Skin epidermis (tissue), 12 donors: Measurements from ENCODE around the gene BNC1.
"Not testable (repeated sequence)": the region's sequence is repeated elsewhere in the genome, so short reads cannot be mapped to it uniquely, and the experiment has no call there.

ENCODE experiments used
- H3K27ac ChIP-seq, 21 experiments: fragments of 200-600 bp; sonication (generic) in 11 of 21; one replicate each; pipeline ENCODE4 v1.5.0; 2020; ENCODE audit warnings: mild to moderate bottlenecking in 3 of 21, inconsistent platforms in 2 of 21, moderate library complexity in 2 of 21
- H3K4me3 ChIP-seq, 7 experiments: fragments of 200-600 bp; sonication (generic) in 2 of 7; one replicate each; pipeline ENCODE4 v1.5.0; 2020; ENCODE audit warnings: inconsistent platforms in 2 of 7, mild to moderate bottlenecking in 2 of 7, moderate library complexity in 1 of 7

BNC1 gene

GRCh38 chr15:83268147-83268546 is 16.3 kb downstream of the BNC1 start:
- no peak overlapping the region for H3K27ac ChIP-seq
- H3K4me3 ChIP-seq, result no peak overlapping the region

DNA sequence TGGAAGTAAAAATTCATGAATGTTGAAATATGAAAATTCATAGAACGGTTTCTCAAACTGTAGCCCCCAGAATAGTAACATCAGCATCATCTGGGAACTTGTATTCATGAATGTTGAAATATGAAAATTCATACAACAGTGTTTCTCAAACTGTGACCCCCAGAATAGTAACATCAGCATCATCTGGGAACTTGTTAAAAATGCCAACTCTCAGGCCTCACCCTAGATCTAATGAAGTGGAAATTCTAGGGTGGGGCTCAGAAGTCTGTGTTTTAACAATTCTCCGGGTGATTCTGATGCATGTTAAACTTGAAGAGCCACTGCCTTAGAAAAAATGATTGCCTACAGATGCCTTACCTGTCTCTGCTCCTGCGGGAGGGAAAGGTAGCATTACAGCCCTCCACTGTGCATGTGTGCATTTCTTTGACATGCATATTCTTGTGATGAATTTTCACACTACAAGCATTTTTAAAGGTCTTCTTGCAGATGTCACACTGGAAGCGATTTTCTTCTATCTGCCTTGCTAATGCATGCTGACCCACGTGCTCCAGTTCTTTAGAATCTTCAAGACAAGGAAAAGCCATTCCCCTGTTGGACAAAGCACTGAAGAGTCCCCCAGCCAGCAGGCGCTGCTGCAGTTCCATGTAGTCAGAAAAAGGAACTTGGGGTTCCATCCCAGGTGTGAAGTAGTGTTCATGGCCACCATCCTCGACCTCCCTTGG is 21.7 kb downstream of the BNC1 start:
- Histone ChIP-seq H3K27ac (no peak overlapping the region), H3K4me3 (no peak overlapping the region)

- H3K4me3 ChIP-seq, H3K27ac ChIP-seq: not testable (repeated sequence)
Measured at GRCh38 chr15:83262181-83262580, 22.3 kb downstream of the BNC1 start.

DNA sequence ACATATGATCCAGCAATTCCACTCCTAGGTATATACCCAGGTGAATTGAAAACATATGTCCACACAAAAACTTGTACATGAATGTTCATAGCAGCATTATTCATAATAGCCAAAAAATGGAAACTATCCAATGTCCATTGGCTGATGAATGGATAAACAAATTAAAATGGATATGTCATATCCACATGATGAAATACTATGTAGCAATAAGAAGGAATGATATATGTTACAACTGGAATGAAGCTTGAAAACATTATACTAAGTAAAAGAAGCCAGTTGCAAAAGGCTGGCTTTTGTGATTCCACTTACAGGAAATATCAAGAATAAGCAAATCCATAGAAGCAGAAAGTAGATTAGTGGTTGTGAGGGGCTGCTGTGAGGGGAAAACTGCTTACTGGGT is 33.7 kb downstream of the BNC1 start:
- Histone ChIP-seq H3K27ac (no peak overlapping the region), H3K4me3 (no peak overlapping the region)

- Histone ChIP-seq H3K27ac (no peak overlapping the region), H3K4me3 (no peak overlapping the region)
Measured at GRCh38 chr15:83249030-83249343, 35.5 kb downstream of the BNC1 start.

DNA sequence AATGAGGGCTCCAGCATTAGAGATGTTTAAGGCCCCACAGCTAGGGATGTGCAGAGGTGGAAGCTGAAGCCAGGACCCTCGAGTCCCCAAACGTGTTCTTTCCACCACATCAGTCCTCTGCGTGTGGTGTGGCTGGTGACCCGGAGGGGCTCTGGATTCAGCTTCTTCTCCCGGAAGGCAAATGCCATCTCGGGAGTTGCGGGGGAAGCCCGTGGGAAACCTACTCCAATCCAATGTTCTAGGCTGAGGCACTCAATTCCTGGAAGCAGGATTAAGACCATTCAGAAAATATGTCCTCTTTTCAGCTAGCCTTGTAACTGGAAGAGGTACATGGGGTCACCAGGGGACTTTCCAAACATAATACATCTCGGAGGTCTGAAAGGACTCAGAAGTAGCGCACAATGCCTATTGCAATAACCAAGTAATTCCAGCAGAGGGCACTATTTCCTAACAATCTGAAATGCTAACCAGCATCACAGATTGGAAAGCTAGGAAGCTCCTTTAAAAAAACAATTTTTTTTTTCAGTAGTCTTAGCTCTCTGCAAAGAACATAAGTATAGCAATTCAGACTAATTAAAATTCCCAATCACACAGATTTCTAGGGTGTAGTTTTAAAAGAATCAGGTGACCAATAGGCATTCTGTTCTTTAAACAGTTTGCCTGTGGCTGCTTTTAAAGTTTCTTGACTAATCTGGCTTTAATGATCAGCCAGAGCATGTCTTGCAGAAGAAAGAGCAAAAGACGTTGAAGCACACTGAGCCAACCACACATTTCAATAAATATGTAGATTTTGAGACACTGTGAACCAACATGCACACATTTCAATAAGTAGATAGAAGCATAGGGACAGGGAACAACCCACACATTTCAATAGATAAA is 36.1 kb downstream of the BNC1 start:
- H3K27ac ChIP-seq, result no peak overlapping the region

DNA sequence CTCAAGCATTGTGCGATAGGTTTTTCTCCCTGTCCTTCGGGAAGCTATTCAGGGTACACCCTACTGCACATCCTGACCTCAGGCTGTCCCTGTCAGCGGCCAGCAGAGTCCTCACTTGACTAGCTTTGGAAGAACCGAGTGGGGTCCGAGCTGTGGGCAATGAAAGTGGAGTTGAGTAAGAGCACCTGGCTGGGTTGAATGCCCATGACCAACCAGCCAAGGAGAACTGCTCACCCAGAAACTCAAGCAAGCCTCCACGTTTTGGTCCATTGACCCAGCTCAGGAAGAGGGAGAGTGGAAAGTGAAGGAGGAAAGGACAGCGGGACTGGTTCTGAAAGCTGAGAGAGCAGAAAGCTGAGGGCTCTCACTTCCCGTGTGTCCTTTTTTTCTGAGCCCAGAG is 40.8 kb downstream of the BNC1 start:
- no peak overlapping the region for H3K4me3 ChIP-seq

More for the DNA sequence above, 36.1 kb downstream of the BNC1 start:
- no peak overlapping the region for H3K4me3 ChIP-seq

GRCh38 chr15:83230242-83230641 is 54.2 kb downstream of the BNC1 start:
- Histone ChIP-seq H3K27ac (no peak overlapping the region), H3K4me3 (no peak overlapping the region)

More for the DNA sequence above, 40.8 kb downstream of the BNC1 start:
- H3K27ac ChIP-seq, result no peak overlapping the region

DNA sequence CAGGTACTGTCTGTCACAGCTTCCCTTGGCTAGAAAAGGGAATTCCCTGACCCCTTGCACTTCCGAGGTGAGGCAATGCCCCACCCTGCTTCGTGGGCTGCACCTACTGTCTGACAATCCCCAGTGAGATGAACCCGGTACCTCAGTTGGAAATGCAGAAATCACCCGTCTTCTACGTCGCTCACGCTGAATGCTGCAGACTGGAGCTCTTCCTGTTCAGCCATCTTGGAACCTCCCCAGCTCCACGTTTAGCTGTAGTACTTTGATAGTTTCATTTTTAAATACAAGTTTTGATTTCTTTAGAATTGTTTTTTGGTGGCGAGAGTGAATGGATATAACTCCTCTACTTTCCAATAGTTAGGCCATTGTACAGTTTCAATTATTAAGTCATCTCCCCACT is 59.0 kb downstream of the BNC1 start:
- no peak overlapping the region for H3K27ac ChIP-seq
- peak overlapping the region in 1 of 7 experiments; percentile 4 for H3K4me3 ChIP-seq

DNA sequence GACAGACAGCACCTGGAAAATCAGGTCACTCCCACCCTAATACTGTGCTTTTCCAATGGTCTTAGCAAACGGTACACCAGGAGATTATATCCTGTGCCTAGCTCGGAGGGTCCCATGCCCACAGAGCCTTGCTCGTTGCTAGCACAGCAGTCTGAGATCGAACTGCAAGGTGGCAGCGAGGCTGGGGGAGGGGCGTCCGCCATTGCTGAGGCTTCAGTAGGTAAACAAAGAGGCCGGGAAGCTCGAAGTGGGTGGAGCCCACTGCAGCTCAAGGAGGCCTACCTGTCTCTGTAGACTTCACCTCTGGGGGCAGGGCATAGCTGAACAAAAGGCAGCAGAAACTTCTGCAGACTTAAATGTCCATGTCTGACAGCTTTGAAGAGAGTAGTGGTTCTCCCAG is 62.7 kb downstream of the BNC1 start:
- not testable (repeated sequence) for H3K4me3 ChIP-seq, H3K27ac ChIP-seq

DNA sequence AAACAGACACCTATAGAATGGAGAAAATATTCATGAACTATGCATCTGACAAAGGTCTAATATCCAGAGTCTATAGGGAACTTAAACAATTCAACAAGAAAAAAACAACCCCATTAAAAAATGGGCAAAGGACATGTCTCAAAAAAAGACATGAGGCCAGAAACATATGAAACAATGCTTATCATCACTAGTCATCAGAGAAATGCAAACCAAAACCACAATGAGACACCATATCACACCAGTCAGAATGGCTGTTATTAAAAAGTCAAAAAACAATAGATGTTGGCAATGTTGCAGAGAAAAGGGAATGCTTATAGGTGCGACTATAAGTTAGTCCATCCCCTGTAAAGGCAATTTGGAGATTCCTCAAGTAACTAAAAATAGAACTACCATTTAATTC is 65.4 kb downstream of the BNC1 start:
- Histone ChIP-seq H3K27ac (no peak overlapping the region), H3K4me3 (no peak overlapping the region)

GRCh38 chr15:83215306-83215705 is 69.2 kb downstream of the BNC1 start:
- Histone ChIP-seq H3K27ac (no peak overlapping the region), H3K4me3 (no peak overlapping the region)

DNA sequence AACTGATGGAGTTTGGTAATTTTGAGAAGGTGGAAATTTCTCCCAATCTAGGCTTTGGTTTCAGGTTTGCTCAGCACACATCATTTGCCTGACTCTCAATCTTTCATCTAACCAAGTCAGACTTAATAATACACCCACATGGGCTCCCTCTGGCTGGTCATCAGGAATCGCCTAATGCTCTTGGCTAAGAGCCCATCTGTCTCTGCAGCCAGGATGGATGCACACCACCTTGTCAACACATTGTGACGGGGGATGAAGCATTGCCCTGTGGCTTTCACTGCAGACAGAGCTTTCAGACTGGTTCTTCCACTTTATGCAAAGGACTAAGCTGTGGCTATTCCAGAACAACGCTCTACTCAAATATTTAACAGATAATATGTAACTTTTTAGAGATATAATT is 73.8 kb downstream of the BNC1 start:
- Histone ChIP-seq H3K4me3 (no peak overlapping the region), H3K27ac (no peak overlapping the region)

DNA sequence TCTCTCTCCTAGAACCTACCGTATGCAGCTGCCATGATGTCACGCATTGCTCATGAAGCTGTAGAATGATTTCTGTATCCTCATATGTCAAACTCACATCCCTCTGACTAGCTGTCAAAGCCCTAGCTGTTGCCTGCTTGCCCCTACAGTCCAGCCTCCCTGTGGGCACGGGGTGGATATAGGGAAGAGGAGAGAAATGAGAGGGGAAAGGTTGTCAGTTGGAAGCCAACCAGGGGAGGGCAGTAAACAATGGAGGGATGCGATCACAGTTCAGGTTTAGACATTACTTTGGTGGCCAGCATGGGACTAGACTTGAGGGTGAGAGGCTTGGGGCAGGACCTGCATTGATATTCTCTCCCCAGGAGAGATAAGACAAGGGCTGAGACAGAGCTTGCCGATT is 75.1 kb downstream of the BNC1 start:
- Histone ChIP-seq H3K4me3 (no peak overlapping the region), H3K27ac (no peak overlapping the region)

DNA sequence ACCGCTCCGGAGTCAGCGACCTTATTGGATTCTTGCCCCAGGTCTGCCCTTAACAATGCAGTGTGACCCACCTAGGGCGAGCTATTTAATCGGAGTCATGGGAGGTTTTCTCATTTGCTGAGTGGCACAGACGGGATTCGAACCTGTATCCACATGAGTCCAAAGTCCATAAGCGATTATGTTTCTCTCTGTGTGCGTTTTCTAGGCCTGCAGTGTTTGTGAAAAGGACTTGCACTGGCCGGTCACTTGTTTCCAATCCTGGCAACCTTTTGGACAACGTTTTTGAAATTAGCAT is 76.2 kb downstream of the BNC1 start:
- Histone ChIP-seq H3K27ac (peak overlapping the region in 14 of 21 experiments; percentile 22 to 94 (median 86)), H3K4me3 (peak overlapping the region; percentile 69 to 95 (median 86))

DNA sequence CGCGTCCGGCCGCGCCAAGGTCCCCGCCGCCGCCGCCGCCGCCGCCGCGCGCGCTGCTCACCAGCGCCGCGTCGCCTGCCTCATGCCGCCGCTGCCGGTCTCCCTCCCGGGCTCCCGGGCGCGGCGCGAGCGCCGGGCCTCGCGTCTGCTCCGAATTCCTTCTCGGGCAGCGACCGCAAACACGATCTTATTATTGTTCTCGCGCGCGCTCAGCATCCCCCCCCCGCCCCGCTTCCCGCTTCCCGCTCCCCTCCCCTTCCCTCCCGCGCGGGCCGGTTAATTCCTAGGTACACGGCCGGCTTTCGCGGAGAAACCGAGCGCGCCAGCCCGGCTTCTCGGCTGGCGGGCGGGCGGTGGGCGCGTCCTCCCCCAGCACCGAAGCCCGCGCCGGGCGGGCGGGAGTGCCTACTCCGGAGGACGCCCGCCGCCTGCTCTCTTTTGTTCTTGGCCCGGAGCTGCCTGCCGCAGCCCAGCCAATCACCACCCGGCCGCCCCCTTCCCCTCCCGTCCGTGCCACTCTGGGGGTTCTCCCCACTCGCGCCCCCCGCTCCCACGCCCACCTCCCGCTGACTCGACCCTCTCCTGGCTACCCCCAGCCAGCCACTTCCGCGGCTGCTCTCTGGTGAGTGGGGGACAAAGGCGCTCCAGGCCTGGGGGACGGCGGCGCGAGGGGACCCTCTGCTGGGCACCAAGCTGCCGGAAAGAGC is 76.7 kb downstream of the BNC1 start, which contains the start of gene HDGFL3:
Gene HDGFL3 (minus strand): TSS at position 164 of the 707 bp plus-strand sequence. CDS start 409 bp downstream, outside the sequence.
- H3K4me3 ChIP-seq, result peak within 1 kb of the TSS; percentile 69 to 95 (median 86)
- H3K27ac ChIP-seq, result peak within 1 kb of the TSS; percentile 39 to 94 (median 86)

DNA sequence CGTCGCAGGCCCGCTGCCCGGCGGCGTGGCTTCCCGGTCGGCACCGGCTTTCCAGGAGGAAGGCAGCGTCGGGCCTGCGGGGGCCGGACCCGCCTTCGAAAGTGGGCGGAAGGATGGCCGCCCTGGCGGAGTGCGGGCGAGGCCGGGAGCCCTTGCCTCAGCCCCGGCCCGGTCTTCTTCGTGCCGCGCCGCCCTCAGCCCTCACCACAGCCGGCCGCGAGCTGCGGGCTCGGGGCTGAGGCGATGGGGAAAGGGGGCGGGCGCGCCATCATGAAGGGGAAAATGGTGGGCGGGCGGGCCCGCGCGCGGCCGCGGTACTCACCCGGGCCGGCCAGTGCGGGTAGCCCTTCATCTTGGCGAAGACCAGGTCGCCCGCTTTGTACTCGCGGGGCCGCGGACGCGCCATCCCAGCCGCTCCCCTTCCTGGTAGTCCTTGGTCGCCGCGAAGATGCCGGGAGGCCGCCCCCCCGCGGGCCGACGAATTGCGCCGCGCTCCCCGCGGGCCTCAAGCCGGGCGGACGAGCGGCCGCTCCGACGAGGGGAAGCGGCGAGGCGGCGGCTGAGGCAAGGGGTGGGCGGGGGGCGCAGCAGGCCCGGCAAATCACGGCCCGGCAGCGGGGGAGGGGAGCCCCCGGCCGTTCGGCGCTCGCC is 77.3 kb downstream of the BNC1 start:
- H3K4me3 ChIP-seq, result peak overlapping the region; percentile 69 to 95 (median 86)
- peak overlapping the region; percentile 39 to 94 (median 86) for H3K27ac ChIP-seq

DNA sequence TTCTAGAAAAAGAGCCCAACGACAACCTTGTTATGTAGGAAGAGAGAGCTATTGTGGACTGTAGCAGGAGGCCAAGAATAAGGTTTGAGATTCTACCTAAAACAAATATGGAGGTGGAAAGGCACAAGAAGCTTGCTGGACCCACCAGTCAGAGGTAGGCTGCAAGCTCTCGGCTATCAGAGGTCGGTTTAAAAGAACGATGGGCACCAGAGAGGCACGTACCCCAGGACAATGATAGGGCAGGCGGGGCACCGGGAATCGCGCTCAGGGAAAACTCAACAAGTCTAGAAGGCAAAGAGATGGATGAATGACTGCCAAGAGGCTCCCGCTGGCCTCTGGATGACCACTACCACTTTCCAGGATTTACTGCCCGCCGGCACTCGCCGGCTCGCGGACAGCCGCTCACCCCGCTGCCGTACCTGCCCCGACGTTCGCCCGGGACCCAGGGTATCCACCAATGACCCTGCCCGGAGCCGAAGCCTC is 77.9 kb downstream of the BNC1 start:
- H3K27ac ChIP-seq, result peak overlapping the region; percentile 39 to 94 (median 86)
- H3K4me3 ChIP-seq, result peak overlapping the region; percentile 69 to 95 (median 86)
